Measurements from ENCODE around the gene FSTL4.

The FSTL4 gene

DNA sequence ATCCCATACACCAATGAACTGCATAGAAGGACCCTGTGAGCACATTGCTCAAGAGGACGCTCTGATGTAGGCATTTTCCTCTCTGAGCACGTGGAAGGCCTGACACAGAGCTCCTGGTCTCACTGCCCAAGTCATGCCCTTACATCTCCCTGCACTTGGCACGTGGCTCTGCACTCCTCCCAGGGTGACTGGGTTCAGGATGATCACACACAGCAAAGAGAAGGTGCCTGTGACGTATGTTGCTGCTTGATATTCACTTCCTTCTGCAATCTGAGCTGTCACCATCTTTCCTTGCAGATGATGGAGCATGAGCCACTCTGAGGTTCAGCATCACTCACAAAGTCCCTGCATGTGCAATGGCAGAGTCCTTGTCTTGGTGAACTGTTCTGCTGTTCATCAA, 125.2 kb downstream of the FSTL4 start:
- Mint-ChIP-seq H3K36me3 (ENCODE audit: insufficient read depth) (no peaks in the 10 kb centered on the region), H3K27ac (no peak overlapping the region), H3K4me3 (no peak overlapping the region), H3K4me1 (ENCODE audit: low read depth in 2 of 2) (peaks cover 0 to 2% of the 10 kb centered on the region in 2 donors), H3K27me3 (peaks cover 8 to 10% of the 10 kb centered on the region in 2 donors), H3K9me3 (peaks cover 0 to 2% of the 10 kb centered on the region in 2 donors)
- ATAC-seq (replicated peaks): no peak
- DNase-seq: no peak

DNA sequence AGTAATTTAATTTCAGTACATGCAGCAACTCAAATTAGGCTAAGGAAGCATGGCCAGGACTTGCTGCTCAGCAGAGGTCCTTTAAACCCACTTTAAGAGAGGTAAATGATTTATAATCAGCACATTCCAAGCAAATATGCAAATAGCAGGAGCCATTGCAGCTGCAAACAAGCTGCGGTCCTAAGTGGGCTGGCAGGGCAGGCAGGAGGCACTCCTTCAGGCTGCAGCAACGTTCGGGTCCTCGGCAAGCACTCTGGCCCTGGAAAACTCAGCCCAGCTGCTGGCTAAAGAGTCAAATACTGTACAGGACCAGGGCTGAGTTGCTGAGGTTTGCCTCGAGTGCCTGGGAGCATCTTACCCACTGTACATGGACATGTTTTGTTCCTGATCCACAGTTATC, 126.9 kb downstream of the FSTL4 start:
- H3K36me3 Mint-ChIP-seq (ENCODE audit: insufficient read depth): no peaks in the 10 kb centered on the region
- peaks cover 0 to 2% of the 10 kb centered on the region in 2 donors for H3K4me1 Mint-ChIP-seq (ENCODE audit: low read depth in 2 of 2)
- peaks cover 0 to 2% of the 10 kb centered on the region in 2 donors for H3K9me3 Mint-ChIP-seq
- H3K27me3 Mint-ChIP-seq: peaks cover 5 to 10% of the 10 kb centered on the region in 2 donors
- no peak for ATAC-seq (replicated peaks)
- no peak overlapping the region for H3K27ac Mint-ChIP-seq
- no peak for DNase-seq
- no peak overlapping the region for H3K4me3 Mint-ChIP-seq

GRCh38 chr5:133483406-133484090, 128.8 kb downstream of the FSTL4 start:
- peak overlapping the region in 1 of 2 donors; percentile 3 for H3K27ac Mint-ChIP-seq

DNA sequence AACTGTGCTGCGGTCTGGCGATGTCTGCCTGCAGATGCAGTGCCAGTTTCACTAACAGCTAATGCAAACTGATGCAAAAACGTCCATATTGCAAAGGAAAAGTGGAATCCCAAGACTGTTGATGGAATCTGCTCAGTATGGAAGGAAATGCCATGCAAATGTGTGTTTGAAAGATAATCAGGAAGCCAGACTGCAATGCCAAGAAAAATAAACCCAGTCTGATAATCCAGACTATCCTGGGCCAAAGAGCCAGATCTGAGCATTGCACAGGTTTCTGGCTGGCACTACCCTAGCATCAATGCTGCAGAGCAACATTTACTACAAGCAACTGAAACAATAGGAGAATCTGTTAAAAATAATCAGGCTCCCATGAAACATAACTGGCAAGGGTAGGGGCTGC, 130.3 kb downstream of the FSTL4 start:
- Mint-ChIP-seq H3K36me3 (ENCODE audit: insufficient read depth) (no peaks in the 10 kb centered on the region), H3K27me3 (peaks cover 16 to 24% of the 10 kb centered on the region in 2 donors), H3K4me1 (ENCODE audit: low read depth in 2 of 2) (no peaks in the 10 kb centered on the region), H3K27ac (no peak overlapping the region), H3K9me3 (no peaks in the 10 kb centered on the region), H3K4me3 (no peak overlapping the region)
- ATAC-seq (replicated peaks): no peak
- DNase-seq: no peak

More at GRCh38 chr5:133483406-133484090, 128.8 kb downstream of the FSTL4 start:
- Mint-ChIP-seq H3K27me3 (peaks cover 15 to 16% of the 10 kb centered on the region in 2 donors), H3K36me3 (ENCODE audit: insufficient read depth) (no peaks in the 10 kb centered on the region), H3K4me1 (ENCODE audit: low read depth in 2 of 2) (peaks cover 0 to 2% of the 10 kb centered on the region in 2 donors), H3K4me3 (no peak overlapping the region), H3K9me3 (no peaks in the 10 kb centered on the region)
- no peak for DNase-seq
- no peak for ATAC-seq (replicated peaks)

GRCh38 chr5:133480866-133481265, 131.5 kb downstream of the FSTL4 start:
- no peak for DNase-seq
- Mint-ChIP-seq H3K4me3 (no peak overlapping the region), H3K27ac (no peak overlapping the region), H3K27me3 (peaks cover 16 to 27% of the 10 kb centered on the region in 2 donors), H3K9me3 (no peaks in the 10 kb centered on the region), H3K4me1 (ENCODE audit: low read depth in 2 of 2) (peaks cover 0 to under 1% of the 10 kb centered on the region in 2 donors), H3K36me3 (ENCODE audit: insufficient read depth) (no peaks in the 10 kb centered on the region)
- ATAC-seq (replicated peaks): no peak

GRCh38 chr5:133480366-133480765, 132.0 kb downstream of the FSTL4 start:
- DNase-seq: no peak
- Mint-ChIP-seq H3K9me3 (no peaks in the 10 kb centered on the region), H3K27me3 (peaks cover 19 to 31% of the 10 kb centered on the region in 2 donors), H3K4me1 (ENCODE audit: low read depth in 2 of 2) (peaks cover 0 to 5% of the 10 kb centered on the region in 2 donors), H3K4me3 (no peak overlapping the region), H3K27ac (no peak overlapping the region), H3K36me3 (ENCODE audit: insufficient read depth) (no peaks in the 10 kb centered on the region)
- no peak for ATAC-seq (replicated peaks)

- H3K27me3 Mint-ChIP-seq: peaks cover 29 to 35% of the 10 kb centered on the region in 2 donors
- H3K4me1 Mint-ChIP-seq (ENCODE audit: low read depth in 2 of 2): peaks cover 0 to 18% of the 10 kb centered on the region in 2 donors
- H3K9me3 Mint-ChIP-seq: no peaks in the 10 kb centered on the region
- DNase-seq (no peak), ATAC-seq (replicated peaks) (no peak)
- no peak overlapping the region for H3K4me3 Mint-ChIP-seq
- no peak overlapping the region for H3K27ac Mint-ChIP-seq
- no peaks in the 10 kb centered on the region for H3K36me3 Mint-ChIP-seq (ENCODE audit: insufficient read depth)
Observed at GRCh38 chr5:133478199-133478985, 133.9 kb downstream of the FSTL4 start.

- no peaks in the 10 kb centered on the region for H3K36me3 Mint-ChIP-seq (ENCODE audit: insufficient read depth)
- DNase-seq: no peak
- H3K27me3 Mint-ChIP-seq: peaks cover 31 to 46% of the 10 kb centered on the region in 2 donors
- H3K9me3 Mint-ChIP-seq: no peaks in the 10 kb centered on the region
- peak overlapping the region in 1 of 2 donors; percentile 1 for H3K4me3 Mint-ChIP-seq
- no peak overlapping the region for H3K27ac Mint-ChIP-seq
- peaks cover 0 to 18% of the 10 kb centered on the region in 2 donors for H3K4me1 Mint-ChIP-seq (ENCODE audit: low read depth in 2 of 2)
- ATAC-seq (replicated peaks): no peak
Observed at GRCh38 chr5:133475986-133476385, 136.4 kb downstream of the FSTL4 start.

DNA sequence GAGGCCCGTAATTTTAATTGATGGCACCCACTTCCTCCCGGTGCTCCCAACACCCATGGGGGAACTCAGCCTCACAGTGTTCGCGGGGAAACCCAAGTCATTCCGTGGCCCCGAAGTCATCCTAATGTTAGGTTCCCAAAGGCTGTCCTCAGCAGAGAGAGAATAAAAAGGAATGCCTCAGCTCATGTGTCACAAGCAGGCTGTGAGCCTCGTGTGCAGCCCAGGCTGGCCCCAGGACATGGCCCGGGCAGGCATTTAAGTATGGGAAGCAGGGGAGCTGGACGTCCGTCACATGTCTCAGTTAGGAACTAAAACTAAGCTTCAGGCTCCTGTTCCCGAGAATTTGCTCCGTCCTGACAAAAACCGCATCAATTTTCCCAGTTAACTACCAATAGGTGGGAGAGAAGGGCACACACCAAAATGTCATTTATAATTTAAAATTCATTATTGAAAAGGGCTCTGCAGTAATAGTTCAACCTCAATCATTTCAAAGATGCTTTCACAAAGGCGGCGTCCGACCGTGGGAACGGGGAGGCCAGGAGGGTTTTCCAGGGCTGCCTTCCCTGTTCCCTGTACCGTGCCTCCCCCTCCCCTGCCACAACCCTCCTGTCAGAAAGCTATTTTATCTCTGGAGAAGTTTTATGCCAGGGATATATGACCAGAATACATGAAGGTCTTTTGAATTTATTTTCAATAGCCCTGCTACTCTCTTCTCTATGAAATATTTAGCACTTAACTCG, 137.3 kb downstream of the FSTL4 start:
- Mint-ChIP-seq H3K9me3 (no peaks in the 10 kb centered on the region), H3K36me3 (ENCODE audit: insufficient read depth) (no peaks in the 10 kb centered on the region), H3K4me1 (ENCODE audit: low read depth in 2 of 2) (peaks cover 0 to 19% of the 10 kb centered on the region in 2 donors), H3K27me3 (peaks cover 31 to 46% of the 10 kb centered on the region in 2 donors), H3K27ac (peak overlapping the region in 1 of 2 donors; percentile 85), H3K4me3 (peak overlapping the region in 1 of 2 donors; percentile 40)
- no peak for DNase-seq
- ATAC-seq (replicated peaks): no peak

GRCh38 chr5:133473291-133473690, 139.1 kb downstream of the FSTL4 start:
- Mint-ChIP-seq H3K9me3 (no peaks in the 10 kb centered on the region), H3K27me3 (peaks cover 24 to 33% of the 10 kb centered on the region in 2 donors), H3K27ac (no peak overlapping the region), H3K36me3 (ENCODE audit: insufficient read depth) (no peaks in the 10 kb centered on the region), H3K4me3 (no peak overlapping the region), H3K4me1 (ENCODE audit: low read depth in 2 of 2) (peaks cover 0 to 33% of the 10 kb centered on the region in 2 donors)
- ATAC-seq (replicated peaks) (no peak), DNase-seq (no peak)

DNA sequence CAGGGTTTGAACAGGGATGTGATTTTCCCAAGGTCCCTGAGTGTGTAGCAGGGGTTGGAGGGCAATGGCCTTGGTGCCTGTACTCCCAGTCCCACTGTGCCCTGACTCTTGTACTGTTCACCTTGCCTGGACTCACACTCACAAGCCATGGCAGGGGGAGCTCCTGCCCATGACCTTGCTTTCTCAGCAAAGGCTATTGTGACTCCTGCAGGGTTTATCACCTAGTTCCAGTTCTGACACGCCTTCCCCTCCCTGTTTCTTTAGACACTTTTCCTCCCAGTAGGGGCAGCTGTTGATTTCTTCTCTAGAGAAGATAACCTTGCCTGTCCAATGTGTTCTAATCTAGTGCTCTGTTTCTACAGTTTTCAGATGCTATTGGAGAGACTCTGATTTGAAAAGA, 139.5 kb downstream of the FSTL4 start:
- ATAC-seq (replicated peaks): no peak

GRCh38 chr5:133471699-133472098, 140.6 kb downstream of the FSTL4 start:
- no peaks in the 10 kb centered on the region for H3K9me3 Mint-ChIP-seq
- no peaks in the 10 kb centered on the region for H3K36me3 Mint-ChIP-seq (ENCODE audit: insufficient read depth)
- peaks cover 24 to 26% of the 10 kb centered on the region in 2 donors for H3K27me3 Mint-ChIP-seq
- no peak for DNase-seq
- no peak overlapping the region for H3K27ac Mint-ChIP-seq
- peaks cover 0 to 37% of the 10 kb centered on the region in 2 donors for H3K4me1 Mint-ChIP-seq (ENCODE audit: low read depth in 2 of 2)
- no peak for ATAC-seq (replicated peaks)
- H3K4me3 Mint-ChIP-seq: no peak overlapping the region

More for the DNA sequence above, 139.5 kb downstream of the FSTL4 start:
- no peaks in the 10 kb centered on the region for H3K36me3 Mint-ChIP-seq (ENCODE audit: insufficient read depth)
- no peak overlapping the region for H3K4me3 Mint-ChIP-seq
- H3K27me3 Mint-ChIP-seq: peaks cover 24 to 29% of the 10 kb centered on the region in 2 donors
- no peaks in the 10 kb centered on the region for H3K9me3 Mint-ChIP-seq
- no peak overlapping the region for H3K27ac Mint-ChIP-seq
- no peak for DNase-seq
- peaks cover 0 to 37% of the 10 kb centered on the region in 2 donors for H3K4me1 Mint-ChIP-seq (ENCODE audit: low read depth in 2 of 2)

DNA sequence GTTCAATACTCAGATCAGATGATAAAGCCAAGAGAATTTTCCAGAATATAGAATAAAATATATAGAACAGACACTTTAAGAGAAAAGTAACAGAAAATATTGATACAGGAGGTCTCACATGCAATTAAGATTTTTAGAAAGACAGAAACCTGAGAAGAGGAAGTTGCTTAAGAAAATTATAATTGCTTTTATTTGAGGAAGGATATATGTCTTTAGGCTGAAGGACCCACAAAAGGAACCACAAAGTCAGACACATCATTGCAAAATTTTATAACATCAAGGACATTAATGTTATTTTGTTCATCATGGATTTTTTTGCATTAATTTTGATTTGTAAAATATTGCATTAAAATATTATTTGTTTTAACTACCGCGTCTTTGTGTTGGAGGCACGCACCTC, 141.5 kb downstream of the FSTL4 start:
- H3K4me1 Mint-ChIP-seq (ENCODE audit: low read depth in 2 of 2): peaks cover 0 to 39% of the 10 kb centered on the region in 2 donors
- DNase-seq (no peak), ATAC-seq (replicated peaks) (no peak)
- H3K36me3 Mint-ChIP-seq (ENCODE audit: insufficient read depth): no peaks in the 10 kb centered on the region
- H3K9me3 Mint-ChIP-seq: no peaks in the 10 kb centered on the region
- H3K4me3 Mint-ChIP-seq: no peak overlapping the region
- peaks cover 24% of the 10 kb centered on the region in 2 donors for H3K27me3 Mint-ChIP-seq
- no peak overlapping the region for H3K27ac Mint-ChIP-seq
